HG03520 (cell line): ENCODE data around the gene CCDC88C.
A peak's percentile ranks its signal among the peaks of the same experiment; 100 is the strongest.

ENCODE experiments used
- ATAC-seq: cut with Tn5 transposase; IDR thresholded peaks from one replicate; pipeline ENCODE4 v1.9.1; 2021; ENCODE audit warnings: mild to moderate bottlenecking, moderate library complexity; ENCODE audit not compliant: unreplicated experiment

The CCDC88C gene

GRCh38 chr14:91331721-91332120 lies 85.9 kb downstream of the CCDC88C start:
- no peak for ATAC-seq

DNA sequence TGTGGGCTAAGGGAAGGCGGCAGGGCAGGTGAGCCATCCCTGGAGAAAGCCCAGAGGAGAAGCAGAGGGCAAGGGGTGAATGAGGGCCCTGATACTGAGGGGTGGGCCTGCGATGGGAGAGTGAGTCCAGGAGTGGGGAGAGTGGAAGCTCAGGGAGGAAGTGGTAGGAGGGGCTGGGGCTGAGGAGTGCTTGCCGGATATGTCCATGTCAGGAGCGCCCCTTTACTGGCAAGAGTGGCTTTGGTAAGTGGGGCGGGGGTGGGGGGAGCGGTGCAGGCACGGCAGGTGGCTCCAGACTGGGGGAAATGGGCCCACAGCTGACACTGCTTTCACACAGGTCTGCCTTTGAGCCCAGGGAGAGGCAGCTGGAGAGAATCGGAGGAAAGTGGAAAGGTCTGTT lies 86.8 kb downstream of the CCDC88C start:
- no peak for ATAC-seq

- ATAC-seq = no peak
Observed at GRCh38 chr14:91330096-91330696, 87.4 kb downstream of the CCDC88C start.

- no peak for ATAC-seq
Observed at GRCh38 chr14:91329486-91330014, 88.1 kb downstream of the CCDC88C start.

DNA sequence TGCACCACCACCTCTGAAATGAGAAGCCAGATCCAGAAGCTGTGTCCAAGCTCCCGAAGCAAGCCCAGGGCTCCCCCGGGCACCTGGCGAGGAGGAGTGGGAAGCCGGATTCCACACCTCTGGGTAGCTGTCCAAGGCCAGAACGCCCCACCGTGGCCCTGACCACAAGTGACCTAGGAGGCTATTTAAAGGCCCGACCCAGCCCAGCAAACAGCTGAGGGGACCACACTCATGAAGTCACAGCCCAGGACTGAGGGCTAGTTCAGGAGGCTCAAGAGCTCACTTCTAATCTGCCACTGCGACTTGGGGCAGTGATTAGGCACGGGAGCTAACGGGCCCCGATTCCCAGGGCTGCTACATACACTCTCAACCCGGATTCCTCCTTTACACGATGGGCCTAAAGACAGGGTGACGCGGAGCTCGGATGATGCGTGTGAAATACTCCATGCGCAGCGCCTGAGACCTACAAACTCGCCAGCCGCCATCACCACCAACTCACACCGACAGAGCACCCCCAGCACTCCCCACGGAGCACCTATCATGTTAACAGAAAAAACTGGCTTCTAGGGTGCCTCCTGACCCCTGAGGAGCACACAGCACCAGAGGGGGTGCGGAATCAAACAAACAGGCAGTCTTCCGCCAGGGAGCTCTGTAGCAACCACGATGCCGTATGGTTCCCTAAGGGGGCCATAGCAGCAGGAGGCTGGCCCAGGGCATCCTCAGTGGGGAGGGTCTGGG lies 89.1 kb downstream of the CCDC88C start:
- ATAC-seq = no peak

- ATAC-seq = no peak
Observed at GRCh38 chr14:91327661-91328312, 89.8 kb downstream of the CCDC88C start.

DNA sequence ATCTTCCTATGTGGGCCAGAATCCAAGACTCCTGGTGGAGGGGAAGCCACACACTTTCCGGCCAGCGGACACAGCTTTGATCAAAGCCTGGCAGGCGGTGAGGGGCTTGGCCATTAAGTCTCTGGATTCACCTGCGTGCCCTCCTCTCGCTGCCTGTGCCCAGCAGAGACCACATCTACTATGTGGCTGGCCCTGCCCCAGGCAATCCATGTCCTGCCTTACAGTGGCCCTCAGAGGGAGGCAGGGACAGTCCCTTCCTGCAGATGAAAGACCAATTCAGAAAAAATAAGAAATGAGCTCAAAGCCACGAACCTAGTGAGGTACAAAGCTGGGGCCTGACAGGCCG lies 90.4 kb downstream of the CCDC88C start:
- ATAC-seq = no peak

- ATAC-seq = no peak
Observed at GRCh38 chr14:91326514-91327249, 90.9 kb downstream of the CCDC88C start.

DNA sequence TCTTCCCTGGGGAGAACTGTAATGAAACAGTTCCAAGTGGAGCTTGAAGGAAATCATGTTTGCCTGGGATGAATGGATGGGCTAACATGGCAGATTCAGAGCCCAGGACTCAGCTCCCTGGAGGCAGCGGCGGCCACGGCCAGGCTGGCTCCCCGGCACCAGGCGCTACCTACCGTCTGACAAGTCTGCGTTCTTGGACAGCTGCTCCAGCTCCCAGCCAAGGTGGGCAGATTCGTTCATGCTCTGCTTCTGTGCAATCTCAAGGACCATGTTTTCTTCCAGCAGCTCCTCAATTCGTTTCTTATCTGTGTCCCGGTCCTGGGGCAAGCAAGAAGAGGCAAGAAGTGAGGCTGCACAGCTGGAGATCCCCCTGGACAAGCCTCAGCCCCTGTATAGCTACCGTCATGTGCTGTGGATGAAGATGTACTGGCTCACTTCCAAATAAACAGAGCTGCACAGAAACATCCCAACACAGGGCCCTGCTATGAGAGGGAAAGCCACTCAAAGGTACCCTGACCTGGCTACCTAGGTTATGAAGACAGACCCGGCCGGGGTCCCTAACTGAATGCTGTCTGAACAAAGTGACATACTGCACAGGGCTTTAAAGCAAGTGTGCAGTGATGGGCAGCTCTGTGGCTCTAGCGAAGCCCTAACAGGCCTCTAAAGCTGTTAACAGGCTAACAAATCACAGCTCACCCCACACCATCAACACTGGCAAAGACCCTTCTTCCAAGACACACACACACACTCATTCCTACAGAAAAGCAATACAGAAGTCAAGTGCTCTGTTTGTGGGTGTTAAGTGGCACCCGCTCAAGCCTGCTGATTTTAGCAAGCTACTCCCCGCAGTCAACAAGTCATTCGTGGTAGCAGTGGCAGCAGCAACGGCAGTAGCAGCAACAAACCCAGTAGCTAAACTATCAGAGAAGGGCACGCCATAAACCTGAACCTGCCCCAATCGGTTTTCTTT lies 92.7 kb downstream of the CCDC88C start:
- ATAC-seq = no peak

DNA sequence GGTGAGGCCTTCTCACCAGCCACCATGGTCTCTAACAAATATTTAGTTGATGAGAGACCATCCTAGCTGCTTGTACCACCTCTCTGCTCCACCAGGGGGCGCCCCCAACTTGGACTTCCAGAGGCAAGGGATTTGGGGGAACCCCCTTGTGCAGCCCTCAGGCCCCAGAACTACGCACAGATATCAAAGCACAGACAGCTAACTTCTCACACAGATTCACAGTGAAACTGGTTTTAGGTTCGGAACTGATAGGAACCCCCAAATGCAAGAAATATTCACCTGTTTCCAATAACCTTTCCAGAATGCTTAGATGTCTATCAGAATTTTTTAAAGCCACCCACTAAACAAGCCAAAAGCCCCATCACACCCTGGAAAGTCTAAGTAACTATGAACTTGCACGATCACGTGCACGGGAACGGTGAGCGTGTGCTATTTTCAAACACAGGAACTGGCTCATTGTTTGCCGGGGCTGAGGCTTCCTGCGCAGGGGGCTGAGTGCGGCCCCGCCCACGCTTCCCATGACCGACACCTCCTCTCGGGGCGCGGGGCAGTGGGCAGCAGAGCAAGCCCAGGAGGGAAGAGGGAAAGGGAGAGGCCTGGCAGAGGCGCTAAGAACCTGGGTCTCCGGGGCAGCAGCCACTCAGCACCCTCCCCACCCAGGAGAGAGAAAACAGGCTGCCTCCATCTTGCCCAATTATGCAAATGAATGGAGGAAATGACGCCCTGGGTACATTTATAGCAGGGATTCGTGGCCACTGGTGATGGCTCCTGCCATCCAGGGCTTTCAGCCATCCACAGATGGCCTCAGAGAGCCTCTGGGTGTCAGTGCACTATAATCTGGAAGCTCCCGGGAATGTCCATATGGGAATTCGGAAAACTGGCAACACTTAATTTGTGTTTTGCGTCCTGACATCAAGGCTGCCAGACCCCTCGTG lies 93.7 kb downstream of the CCDC88C start:
- ATAC-seq = peak; percentile 62

- ATAC-seq = no peak
Observed at GRCh38 chr14:91323031-91323430, 94.6 kb downstream of the CCDC88C start.

- no peak for ATAC-seq
Observed at GRCh38 chr14:91322623-91323022, 95.0 kb downstream of the CCDC88C start.

DNA sequence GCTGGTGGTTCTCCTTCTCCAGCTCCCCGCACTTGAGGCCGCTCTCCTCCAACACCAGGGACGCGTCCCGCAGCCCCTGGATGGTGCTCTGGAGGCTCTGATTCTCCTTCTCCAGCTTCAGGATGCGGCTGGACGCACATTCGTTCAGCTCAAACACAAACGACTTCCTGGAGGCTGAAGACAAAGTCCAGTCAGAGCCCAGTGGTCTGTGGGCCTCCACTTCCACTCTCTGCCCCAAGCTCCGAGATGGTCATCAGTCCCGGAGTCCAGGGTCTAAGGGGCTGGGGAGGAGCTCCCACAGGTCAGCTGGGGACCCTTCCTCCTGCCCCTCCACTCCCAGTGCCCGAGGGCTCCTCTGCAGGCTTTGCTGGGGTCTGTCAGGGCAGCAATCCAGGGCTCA lies 96.5 kb downstream of the CCDC88C start:
- no peak for ATAC-seq

GRCh38 chr14:91320266-91320665 lies 97.4 kb downstream of the CCDC88C start:
- ATAC-seq = no peak

DNA sequence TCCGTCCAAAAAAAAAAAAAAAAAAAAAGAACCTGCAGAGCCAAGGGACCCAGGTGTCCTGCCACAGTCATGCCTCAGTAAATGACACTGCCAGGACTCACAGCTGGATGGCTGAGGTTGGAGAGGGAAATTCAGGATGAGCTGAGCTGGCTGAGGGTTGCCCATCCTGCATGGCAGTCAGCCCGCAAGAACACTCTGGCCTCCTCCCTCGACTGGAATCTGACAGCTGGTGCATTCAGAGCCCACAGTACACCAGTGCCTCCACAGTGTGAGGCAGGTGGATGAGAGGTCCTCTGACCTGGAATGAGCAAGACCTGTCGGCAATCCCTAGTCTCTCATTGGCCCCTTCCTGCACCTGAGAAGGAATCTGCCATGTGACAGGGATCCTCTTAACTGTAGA lies 98.7 kb downstream of the CCDC88C start:
- no peak for ATAC-seq

- ATAC-seq = no peak
Observed at GRCh38 chr14:91317381-91318308, 100.0 kb downstream of the CCDC88C start.

DNA sequence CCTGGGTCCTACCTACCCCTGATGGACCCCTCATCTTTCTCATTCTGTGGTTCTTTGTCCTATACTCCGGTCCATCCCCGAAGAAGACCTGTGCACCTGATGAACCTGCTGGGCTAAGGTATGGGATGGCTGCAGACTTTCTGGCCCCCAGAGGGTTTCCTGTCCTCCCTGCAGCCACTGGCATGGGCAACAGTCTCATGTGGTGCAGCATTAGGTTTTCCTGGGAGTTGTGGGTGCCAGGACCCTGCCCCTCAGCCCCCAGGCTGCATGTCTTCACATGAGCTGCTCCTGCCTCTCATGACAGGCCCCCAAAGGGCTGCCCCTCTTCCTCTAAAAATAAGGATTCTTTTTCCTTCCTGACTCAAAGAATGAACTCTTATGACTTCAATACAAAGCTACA lies 100.9 kb downstream of the CCDC88C start:
- ATAC-seq = no peak

- ATAC-seq = peak; percentile 80
Observed at GRCh38 chr14:91315844-91316267, 101.8 kb downstream of the CCDC88C start.
